Activated CD4-positive, alpha-beta T cell treated with anti-CD3 and anti-CD28 coated beads, Interleukin-2, Interleukin-6, amounts not matched to agents 100 ng/mL and 50 ng/mL, durations not matched to agents 16 hours and 8 hours (primary cell): ENCODE measurements around the gene IFT25.

ENCODE experiments used
- DNase-seq: peaks from one replicate; pipeline ENCODE4 v3.0.0-alpha.2; 2020

Gene IFT25

DNA sequence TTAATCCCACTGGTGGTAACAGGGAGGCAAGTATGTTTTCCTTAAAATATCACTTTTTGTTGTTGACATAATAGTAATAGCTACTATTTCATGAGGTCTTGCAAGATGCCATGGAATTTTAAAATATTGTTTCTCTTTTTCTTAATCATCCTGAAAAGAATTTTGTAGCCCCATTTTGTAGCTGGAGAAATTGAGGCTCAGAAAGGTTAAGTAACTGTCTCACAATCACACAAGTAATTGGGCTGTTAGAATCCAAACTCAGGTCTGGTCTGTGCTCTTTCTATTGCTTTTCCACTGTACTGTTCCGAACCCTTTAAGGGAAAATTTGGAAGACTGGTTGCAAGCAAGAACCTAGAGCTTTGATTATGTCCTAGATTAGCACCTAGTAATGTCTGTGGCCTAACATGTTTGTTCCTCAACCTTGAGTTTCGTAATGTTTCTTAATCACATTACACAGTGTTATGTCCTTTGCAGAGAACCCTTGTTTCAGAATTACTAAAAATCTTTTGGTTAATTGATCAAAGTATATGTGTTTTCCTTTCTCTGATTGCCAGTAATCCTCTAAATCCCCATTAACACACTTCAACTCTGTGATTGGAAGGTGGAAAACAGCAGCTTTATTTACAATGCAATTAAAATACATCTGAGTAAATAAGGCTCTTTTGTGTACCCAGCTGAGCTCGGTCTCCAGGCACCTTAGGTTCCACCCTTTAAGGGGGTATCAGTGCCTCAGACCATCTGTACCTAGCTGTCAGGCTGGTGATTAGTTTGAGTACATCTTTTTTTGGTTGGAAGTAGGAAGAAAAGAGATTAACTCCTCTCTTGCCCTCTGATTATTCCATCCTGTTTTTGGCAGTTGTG is 11.0 kb upstream of the IFT25 start:
- peak; percentile 26 for DNase-seq

GRCh38 chr1:53954128-53954527 is 8.6 kb upstream of the IFT25 start:
- no peak for DNase-seq

DNA sequence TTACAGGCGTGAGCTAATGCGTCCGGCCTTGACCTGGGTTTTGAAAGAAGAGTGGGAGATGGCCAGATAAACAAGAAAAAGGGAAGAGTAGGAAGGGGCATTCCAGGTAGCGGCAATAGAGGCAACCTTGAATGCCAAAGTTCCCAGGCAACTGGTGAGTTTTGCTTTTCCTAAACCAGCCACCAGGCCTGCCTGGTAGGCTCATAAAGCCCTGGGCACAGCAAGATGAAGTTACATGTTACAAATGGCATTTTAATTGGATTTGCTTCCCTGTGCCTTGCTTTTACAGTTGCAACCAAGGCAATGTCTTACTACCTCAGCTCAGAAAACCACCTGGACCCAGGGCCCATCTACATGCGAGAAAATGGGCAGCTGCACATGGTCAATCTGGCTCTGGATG is 6.2 kb upstream of the IFT25 start:
- no peak for DNase-seq

GRCh38 chr1:53949023-53949990 is 3.8 kb upstream of the IFT25 start:
- DNase-seq, result peak; percentile 42

DNA sequence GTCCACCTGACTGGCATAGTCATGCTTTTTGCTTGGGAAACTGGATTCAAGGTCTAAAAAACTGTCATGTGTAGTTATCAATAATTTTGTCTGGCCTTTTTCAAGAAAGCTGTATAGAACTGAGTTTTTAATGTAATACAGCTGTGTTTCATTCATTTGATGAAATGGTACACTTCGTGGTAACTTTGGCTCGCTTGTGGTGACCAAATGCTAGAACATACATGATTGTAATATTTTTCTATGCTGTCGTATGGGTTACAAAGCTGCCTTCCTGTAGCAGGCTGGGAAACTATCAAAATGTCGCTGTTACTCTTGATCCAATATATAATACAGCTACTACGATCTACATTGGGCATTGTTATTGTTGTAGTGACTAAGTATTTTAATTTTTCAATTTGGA is 2.8 kb upstream of the IFT25 start:
- no peak for DNase-seq

GRCh38 chr1:53947172-53947907 is 1.8 kb upstream of the IFT25 start:
- no peak for DNase-seq

GRCh38 chr1:53946252-53947171 is 1.0 kb upstream of the IFT25 start, which contains the start of gene LRRC42:
TSS of gene LRRC42 (plus strand) at chr1:53946350. CDS start at chr1:53952000, 5,650 bp downstream.
- no peak for DNase-seq

DNA sequence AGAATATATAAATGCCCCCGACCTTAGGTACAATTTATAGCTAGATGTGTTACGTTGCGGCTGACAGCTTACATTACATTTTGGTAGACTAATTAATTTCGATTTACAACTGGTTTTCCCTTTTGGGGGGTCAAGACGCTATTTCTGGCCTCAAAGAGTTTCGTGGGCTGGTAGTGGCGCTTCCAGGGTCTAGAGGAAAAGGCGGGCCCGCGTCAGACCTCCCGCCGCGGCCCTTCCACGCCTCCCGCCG is 391 bp downstream of the IFT25 start:
- DNase-seq, result no peak

DNA sequence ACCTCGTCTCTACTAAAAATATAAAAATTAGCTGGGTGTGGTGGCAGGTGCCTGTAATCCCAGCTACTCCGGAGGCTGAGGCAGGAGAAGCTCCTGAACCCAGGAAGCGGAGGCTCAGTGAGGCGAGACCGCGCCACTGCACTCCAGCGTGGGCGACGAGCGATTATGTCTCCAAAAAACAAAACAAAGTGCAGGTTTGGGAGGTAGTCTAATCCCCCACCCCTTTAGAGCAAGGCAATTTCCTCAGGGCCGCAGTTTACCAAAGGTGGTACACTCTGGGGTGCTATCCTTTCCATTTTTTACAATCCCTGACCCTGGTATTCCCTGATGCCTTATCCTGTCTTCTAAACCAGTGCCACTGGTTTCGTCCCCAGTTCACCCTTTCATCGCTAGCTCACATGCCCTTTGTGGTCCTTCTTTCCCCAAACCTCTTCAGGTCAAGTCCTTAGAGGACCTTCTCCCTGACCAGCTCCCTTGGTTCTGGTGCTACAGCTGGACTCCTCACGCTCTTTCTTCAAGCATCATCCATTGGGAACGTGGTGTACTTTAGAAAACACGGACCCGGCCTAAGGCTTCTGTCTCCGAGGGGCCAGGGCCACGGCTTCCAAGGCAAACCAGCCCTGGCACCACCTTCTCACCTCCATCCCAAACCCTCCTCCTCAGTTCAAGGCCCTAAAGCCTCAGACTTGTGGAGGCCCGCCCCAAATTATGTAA is 873 bp downstream of the IFT25 start:
- no peak for DNase-seq

DNA sequence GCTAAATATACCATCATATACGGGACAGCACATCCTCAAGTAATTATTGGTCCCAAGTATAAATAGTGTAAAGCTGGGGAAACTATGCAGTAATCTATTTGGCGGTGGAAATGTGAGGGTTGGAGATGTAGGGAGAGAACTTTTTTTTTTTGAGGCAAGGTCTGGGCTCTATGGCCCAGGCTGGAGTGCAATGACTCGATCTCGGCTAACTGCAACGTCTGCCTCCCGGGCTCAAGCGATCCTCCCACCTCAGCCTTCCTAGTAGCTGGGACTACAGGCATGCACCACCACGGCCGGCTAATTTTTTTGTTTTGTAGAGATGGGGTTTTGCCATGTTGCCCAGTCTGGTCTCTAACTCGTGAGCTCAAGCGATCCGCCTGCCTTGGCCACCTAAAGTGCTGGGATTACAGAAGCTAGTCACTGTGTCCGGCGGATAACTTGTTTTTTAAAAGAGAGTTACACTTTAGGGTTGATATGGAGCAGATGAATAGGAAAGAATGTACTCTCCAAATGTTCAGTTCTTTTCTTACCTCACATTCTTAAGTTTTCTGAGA is 1.9 kb downstream of the IFT25 start:
- DNase-seq, result no peak

- DNase-seq, result no peak
Measured at GRCh38 chr1:53943090-53943489, 2.4 kb downstream of the IFT25 start.

DNA sequence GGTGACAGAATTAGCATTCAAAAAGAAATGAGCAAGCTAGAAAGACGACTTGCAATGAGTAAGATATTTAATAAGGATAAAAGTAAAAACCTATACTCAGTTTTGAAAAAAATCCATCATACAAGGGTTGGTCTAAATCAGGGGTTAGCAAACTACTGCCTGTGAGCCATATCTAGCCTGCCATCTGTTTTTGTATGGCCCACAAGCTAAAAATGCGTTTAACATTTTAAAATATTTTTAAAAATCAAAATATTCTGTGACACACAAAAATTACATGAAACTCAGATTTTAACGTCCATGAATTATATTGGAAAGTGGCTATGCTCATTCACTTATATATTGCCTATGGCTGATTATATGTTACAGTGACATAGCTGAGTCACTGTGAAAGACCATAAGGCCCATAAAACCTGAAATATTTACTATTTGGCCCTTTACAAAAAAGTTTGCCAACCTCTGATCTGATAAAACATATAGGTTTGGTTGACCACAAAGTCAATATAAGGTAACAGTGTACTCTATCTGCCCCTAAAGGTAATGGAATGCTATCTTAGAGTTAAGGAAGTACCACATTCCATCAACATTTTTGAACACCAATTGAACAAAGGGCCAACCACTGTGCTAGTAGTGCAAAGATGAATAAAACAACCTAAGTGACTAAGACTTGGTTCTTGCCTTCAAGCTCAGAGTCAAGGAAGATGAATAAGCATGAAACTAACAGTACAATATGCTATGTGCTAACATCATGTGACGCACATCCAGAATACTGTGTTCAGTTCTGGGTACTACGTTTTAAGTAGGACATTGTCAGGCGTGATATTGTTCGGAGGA is 3.2 kb downstream of the IFT25 start:
- peak; percentile 71 for DNase-seq

- no peak for DNase-seq
Measured at GRCh38 chr1:53938136-53938830, 7.2 kb downstream of the IFT25 start.

GRCh38 chr1:53936430-53936829 is 9.1 kb downstream of the IFT25 start:
- no peak for DNase-seq

DNA sequence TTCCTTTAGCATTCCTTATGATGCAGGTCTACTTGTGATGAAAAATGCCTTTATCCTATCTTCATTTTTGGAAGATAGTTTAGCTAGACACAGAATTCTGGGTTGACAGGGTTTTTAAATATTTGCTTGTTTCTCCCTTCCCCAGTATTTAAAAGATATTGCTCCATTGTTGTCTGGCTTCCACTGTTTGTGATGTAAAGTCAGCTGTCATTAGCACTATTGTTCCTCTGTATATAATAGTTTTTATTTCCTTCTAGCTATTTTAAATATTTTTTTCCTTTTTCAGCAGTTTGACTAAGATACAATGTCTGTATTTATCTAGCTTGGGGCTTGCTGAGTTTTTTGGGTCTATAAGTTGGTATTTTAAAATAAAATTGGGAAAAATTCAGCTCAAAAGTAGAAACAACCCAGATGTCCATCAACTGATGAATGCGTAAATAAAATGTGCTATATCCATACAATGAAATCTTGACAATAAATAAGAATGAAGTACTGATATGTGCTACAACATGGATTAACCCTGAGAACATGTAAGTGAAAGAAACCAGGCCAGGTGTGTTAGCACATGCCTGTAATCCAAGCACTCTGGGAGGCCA is 11.2 kb downstream of the IFT25 start:
- DNase-seq, result no peak

DNA sequence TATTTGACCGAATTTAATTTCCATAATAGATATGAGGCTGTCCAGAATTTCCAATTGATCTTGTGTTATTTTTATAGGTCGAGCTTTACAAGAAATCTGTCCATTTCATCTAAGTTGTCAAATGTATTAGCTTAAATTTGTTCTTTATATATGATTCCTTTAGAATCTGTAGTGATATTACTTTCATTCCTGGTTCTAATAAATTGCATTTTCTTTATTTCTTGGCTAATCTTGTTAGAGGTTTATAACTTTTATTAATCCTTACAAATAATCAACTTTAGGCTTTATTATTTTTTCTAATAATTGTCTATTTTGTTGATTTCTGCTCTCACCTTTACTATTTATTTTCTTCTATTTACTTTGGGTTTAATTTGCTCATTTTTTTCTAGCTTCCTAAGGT is 14.0 kb downstream of the IFT25 start:
- no peak for DNase-seq

- DNase-seq, result no peak
Measured at GRCh38 chr1:53930932-53931331, 14.6 kb downstream of the IFT25 start.

DNA sequence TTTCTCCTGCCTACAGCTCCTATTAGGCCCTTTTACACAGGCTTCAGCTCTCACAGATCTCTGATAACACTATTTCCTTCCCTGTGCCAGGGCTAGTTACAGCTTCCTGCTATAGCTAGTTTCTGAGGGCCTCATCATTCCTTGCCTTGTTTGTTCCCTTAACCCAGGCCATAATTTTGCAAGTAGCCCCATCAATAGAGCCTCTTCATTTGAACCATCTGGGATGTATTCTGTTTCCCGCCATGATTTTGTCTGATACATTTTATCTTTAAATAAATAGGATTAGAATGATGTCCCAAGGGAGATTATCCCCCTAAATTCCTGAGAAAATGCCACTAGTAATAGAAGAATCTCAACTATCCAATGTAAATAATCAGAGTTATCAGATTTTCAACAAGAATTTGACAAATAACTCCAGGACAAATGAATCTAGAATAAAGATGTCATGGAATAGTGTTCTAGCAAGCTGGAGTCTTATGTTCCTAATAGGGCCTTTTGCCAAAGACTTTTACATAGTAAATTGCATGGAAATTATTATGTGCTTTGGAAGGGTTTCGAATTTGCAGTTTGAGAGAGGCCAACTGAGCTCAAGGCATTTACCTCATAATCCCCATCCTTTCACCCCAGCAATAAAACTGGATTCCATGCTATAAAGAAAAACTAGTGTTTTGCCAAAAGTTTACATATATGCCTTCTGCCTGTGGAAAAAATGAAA is 16.1 kb downstream of the IFT25 start:
- DNase-seq, result no peak
